ENCODE data around the gene TNFSF8. TPM values are rescaled to one million over a fixed set of nuclear protein-coding genes. Genes with fewer than 3 reads are reported as not detected.

The TNFSF8 gene
- total and polyA plus RNA-seq, 2 of the 4 experiments (the other 2 are of a cell fraction): not detected

- in situ Hi-C loops (cut with MboI; ENCODE audit: low sequenced_read_pairs): no loop called here
- no peaks in the 10 kb centered on the region for H3K36me3 ChIP-seq (ENCODE audit: control insufficient read depth, insufficient read depth, low read length)
- no peak overlapping the region for H2AK5ac ChIP-seq (ENCODE audit: low read depth, low read length)
- no peak overlapping the region for H4K5ac ChIP-seq (ENCODE audit: low read depth, low read length)
- no peak overlapping the region for H4K91ac ChIP-seq (ENCODE audit: insufficient read depth, low read depth, low read length)
- dilution Hi-C loops (cut with HindIII; ENCODE audit: low sequenced_read_pairs, unreplicated experiment): no loop called here
- no peaks in the 10 kb centered on the region for H4K20me1 ChIP-seq (ENCODE audit: insufficient read depth, low read length)
- no peak overlapping the region for H2BK120ac ChIP-seq (ENCODE audit: low read depth, low read length)
- TF ChIP-seq RAD21 (IDR thresholded peaks at IDR 0.05; ENCODE audit: low read length): no peak
- no peak for TF ChIP-seq NFE2L2 (IDR thresholded peaks at IDR 0.05; ENCODE audit: low read depth, low read length)
- no peak for TF ChIP-seq CHD1 (IDR thresholded peaks at IDR 0.05; ENCODE audit: low read depth, low read length)
- no peak for TF ChIP-seq BHLHE40 (IDR thresholded peaks at IDR 0.05; ENCODE audit: low read depth, low read length)
- no peak for TF ChIP-seq RFX5 (IDR thresholded peaks at IDR 0.05; ENCODE audit: low read depth, low read length)
- no peak for TF ChIP-seq POLR2A (IDR thresholded peaks at IDR 0.05; ENCODE audit: low read depth, low read length)
- TF ChIP-seq MXI1 (IDR thresholded peaks at IDR 0.05; ENCODE audit: borderline replicate concordance, low read depth, low read length): no peak
- TF ChIP-seq MAZ (IDR thresholded peaks at IDR 0.05; ENCODE audit: borderline replicate concordance, low read depth, low read length): no peak
- no peak for TF ChIP-seq RCOR1 (IDR thresholded peaks at IDR 0.05; ENCODE audit: insufficient replicate concordance, low read length)
- TF ChIP-seq, protein P1, sequence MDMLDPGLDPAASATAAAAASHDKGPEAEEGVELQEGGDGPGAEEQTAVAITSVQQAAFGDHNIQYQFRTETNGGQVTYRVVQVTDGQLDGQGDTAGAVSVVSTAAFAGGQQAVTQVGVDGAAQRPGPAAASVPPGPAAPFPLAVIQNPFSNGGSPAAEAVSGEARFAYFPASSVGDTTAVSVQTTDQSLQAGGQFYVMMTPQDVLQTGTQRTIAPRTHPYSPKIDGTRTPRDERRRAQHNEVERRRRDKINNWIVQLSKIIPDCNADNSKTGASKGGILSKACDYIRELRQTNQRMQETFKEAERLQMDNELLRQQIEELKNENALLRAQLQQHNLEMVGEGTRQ (IDR thresholded peaks at IDR 0.05; ENCODE audit: low read depth, low read length): no peak
- no peak for TF ChIP-seq ELK1 (IDR thresholded peaks at IDR 0.05; ENCODE audit: borderline replicate concordance, low read depth, low read length)
- no peak for TF ChIP-seq CEBPB (IDR thresholded peaks at IDR 0.05; ENCODE audit: low read depth, low read length)
- no peak for TF ChIP-seq MAFK (IDR thresholded peaks at IDR 0.05; ENCODE audit: low read depth, low read length)
- TF ChIP-seq SMC3 (IDR thresholded peaks at IDR 0.05; ENCODE audit: low read depth, low read length): no peak
- TF ChIP-seq, protein P2, sequence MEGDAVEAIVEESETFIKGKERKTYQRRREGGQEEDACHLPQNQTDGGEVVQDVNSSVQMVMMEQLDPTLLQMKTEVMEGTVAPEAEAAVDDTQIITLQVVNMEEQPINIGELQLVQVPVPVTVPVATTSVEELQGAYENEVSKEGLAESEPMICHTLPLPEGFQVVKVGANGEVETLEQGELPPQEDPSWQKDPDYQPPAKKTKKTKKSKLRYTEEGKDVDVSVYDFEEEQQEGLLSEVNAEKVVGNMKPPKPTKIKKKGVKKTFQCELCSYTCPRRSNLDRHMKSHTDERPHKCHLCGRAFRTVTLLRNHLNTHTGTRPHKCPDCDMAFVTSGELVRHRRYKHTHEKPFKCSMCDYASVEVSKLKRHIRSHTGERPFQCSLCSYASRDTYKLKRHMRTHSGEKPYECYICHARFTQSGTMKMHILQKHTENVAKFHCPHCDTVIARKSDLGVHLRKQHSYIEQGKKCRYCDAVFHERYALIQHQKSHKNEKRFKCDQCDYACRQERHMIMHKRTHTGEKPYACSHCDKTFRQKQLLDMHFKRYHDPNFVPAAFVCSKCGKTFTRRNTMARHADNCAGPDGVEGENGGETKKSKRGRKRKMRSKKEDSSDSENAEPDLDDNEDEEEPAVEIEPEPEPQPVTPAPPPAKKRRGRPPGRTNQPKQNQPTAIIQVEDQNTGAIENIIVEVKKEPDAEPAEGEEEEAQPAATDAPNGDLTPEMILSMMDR (conservative IDR thresholded peaks at IDR 0.05; ENCODE audit: low read depth, low read length): no peak
- TF ChIP-seq FOS (IDR thresholded peaks at IDR 0.05; ENCODE audit: low read depth, low read length): no peak
- H2BK5ac ChIP-seq (ENCODE audit: low read depth, low read length, poor library complexity, severe bottlenecking): no peak overlapping the region
- H3K27me3 ChIP-seq (ENCODE audit: control insufficient read depth, insufficient read depth, low read length): no peaks in the 10 kb centered on the region; the same call in 1 of the 2 replicates
- H4K8ac ChIP-seq (ENCODE audit: low read depth in 2 of 2, low read length in 2 of 2): no peak overlapping the region
- H3K4me3 ChIP-seq (ENCODE audit: insufficient read depth, low read depth, low read length): no peak overlapping the region
- ATAC-seq (ENCODE audit: low read depth): no peak
- H3K27ac ChIP-seq (ENCODE audit: insufficient read depth, low read length): no peak overlapping the region
- H3K9me1 ChIP-seq (ENCODE audit: insufficient read depth, low read length): no peaks in the 10 kb centered on the region
- ChIA-PET POLR2A (ENCODE audit: unreplicated experiment) (no interaction called here), CTCF (no interaction called here)
- H3K9ac ChIP-seq (ENCODE audit: low read depth, low read length): no peak overlapping the region
- H3K18ac ChIP-seq (ENCODE audit: low read depth, low read length): no peak overlapping the region
- H3K14ac ChIP-seq (replicated peaks; ENCODE audit: low read depth, low read length): no peak overlapping the region
- WGBS, 2 experiments (ENCODE audit: extremely low coverage in 2 of 2, insufficient read length in 1 of 2): 86% methylated on average over 1 of the region's 4 CpGs; no CpG with 5 or more reads in 1 of the 2 experiments
- H3K4me2 ChIP-seq (ENCODE audit: low read depth, low read length): no peak overlapping the region
- no peak overlapping the region for H3K23ac ChIP-seq (ENCODE audit: low read depth, low read length)
- no peak overlapping the region for H3K56ac ChIP-seq (ENCODE audit: extremely low read depth, insufficient read depth, low read length)
- H2AK9ac ChIP-seq (replicated peaks; ENCODE audit: low read depth, low read length, poor library complexity): no peak overlapping the region
- H2BK15ac ChIP-seq (ENCODE audit: low read depth, low read length): no peak overlapping the region
- no TSS peak for BruUV-seq (replicated peaks)
- H3K79me1 ChIP-seq (ENCODE audit: low read depth in 1 of 2, low read length in 2 of 2): no peaks in the 10 kb centered on the region
- H2AFZ ChIP-seq (replicated peaks; ENCODE audit: low read length, poor library complexity): no peak overlapping the region
- H3K4me1 ChIP-seq (ENCODE audit: control insufficient read depth, insufficient read depth, low read length): peaks cover 4% of the 10 kb centered on the region; the same call in 1 of the 2 replicates
- no peak overlapping the region for H3K4ac ChIP-seq (ENCODE audit: low read depth, low read length)
- no peaks in the 10 kb centered on the region; the same call in 1 of the 2 replicates for H3K9me3 ChIP-seq (ENCODE audit: control insufficient read depth, insufficient read depth, low read length)
- no peak for DNase-seq
- no peak overlapping the region for H2BK20ac ChIP-seq (ENCODE audit: low read depth, low read length)
- intact Hi-C loops (cut with micrococcal nuclease): no loop called here
Observed at GRCh38 chr9:114878879-114879564, 51.4 kb downstream of the TNFSF8 start.

Measured in IMR-90 (cell line).